CD4-positive, alpha-beta T cell (primary cell): ENCODE results near the gene CALML5. TPM values are rescaled to one million over a fixed set of nuclear protein-coding genes. Genes with fewer than 3 reads are reported as not detected.

ENCODE experiments used
- ATAC-seq: fragments of 200-7000 bp; cut with Tn5 transposase; one replicate; pipeline ENCODE4 v1.10.0; 2022; ENCODE audit warnings: mild to moderate bottlenecking; ENCODE audit not compliant: poor library complexity
- CTCF ChIA-PET: fragments of 350-600 bp; sonication (Branson Sonifier 250); formaldehyde crosslinking; loops from one replicate; lab custom pipeline; 2021; ENCODE audit warnings: antibody characterized with exemption, inconsistent platforms; lab: Charles Lee
- POLR2A ChIA-PET: fragments of 350-600 bp; sonication (Branson Sonifier 250); formaldehyde crosslinking; loops from one replicate; lab custom pipeline; 2021; ENCODE audit warnings: antibody characterized with exemption, inconsistent platforms; lab: Charles Lee
- DNase-seq, 14 experiments: peaks; one replicate each; pipeline ENCODE4 v3.0.0-alpha.2; 2013 to 2020; ENCODE audit warnings: mixed read lengths in 2 of 14
- H3K27ac ChIP-seq, 2 donors: one replicate each; pipeline versions ENCODE4 v1.5.1 to v1.7.0; 2013; ENCODE audit warnings: low read length in 2 of 2, low read depth in 1 of 2, mild to moderate bottlenecking in 1 of 2
- H3K27me3 ChIP-seq, 2 experiments: 1 replicate in 1 of 2; 2 replicates in 1 of 2; pipeline versions ENCODE4 v1.6.1 to v1.7.0; 2013; ENCODE audit warnings: low read length in 2 of 2, control low read depth in 1 of 2, mild to moderate bottlenecking in 1 of 2, moderate library complexity in 1 of 2; ENCODE audit not compliant: insufficient read depth in 2 of 2, control insufficient read depth in 1 of 2
- H3K36me3 ChIP-seq: one replicate; pipeline ENCODE4 v1.6.1; 2013; ENCODE audit warnings: low read length, control low read depth; ENCODE audit not compliant: insufficient read depth
- H3K4me1 ChIP-seq: one replicate; pipeline ENCODE4 v1.6.1; 2013; ENCODE audit warnings: low read length, control low read depth; ENCODE audit not compliant: insufficient read depth
- H3K4me3 ChIP-seq: one replicate; pipeline ENCODE4 v1.5.1; 2013; ENCODE audit warnings: mild to moderate bottlenecking, low read length, moderate library complexity
- H3K9me3 ChIP-seq, 2 experiments: 1 replicate in 1 of 2; 2 replicates in 1 of 2; pipeline versions ENCODE4 v1.6.1 to v1.7.0; 2013; ENCODE audit warnings: low read length in 2 of 2, mild to moderate bottlenecking in 2 of 2, control low read depth in 1 of 2, moderate library complexity in 1 of 2; ENCODE audit not compliant: control insufficient read depth in 1 of 2, insufficient read depth in 1 of 2
- H3K27ac Mint-ChIP-seq: one replicate; pipeline ENCODE4 v1.8.0; 2020; ENCODE audit warnings: mixed read lengths
- H3K27me3 Mint-ChIP-seq: one replicate; pipeline ENCODE4 v1.8.0; 2021; ENCODE audit warnings: mixed read lengths
- H3K36me3 Mint-ChIP-seq: one replicate; pipeline ENCODE4 v1.8.0; 2021; ENCODE audit warnings: low read depth, mixed read lengths
- H3K4me1 Mint-ChIP-seq: one replicate; pipeline ENCODE4 v1.8.0; 2021; ENCODE audit warnings: low read depth, mixed read lengths
- H3K4me3 Mint-ChIP-seq: one replicate; pipeline ENCODE4 v1.8.0; 2020; ENCODE audit warnings: mild to moderate bottlenecking, mixed read lengths
- H3K9me3 Mint-ChIP-seq: one replicate; pipeline ENCODE4 v1.8.0; 2020; ENCODE audit warnings: mixed read lengths
- CTCF ChIP-seq: fragments of 200-600 bp; IDR thresholded peaks from one replicate; pipeline ENCODE4 v1.8.0; 2022; ENCODE audit warnings: antibody characterized with exemption, mild to moderate bottlenecking
- intact Hi-C, 2 experiments: fragments of 100-400 bp; cut with DNase I in 1 of 2; cut with micrococcal nuclease in 1 of 2; formaldehyde crosslinking; loops; one replicate each; pipeline versions ENCODE4 v1.15.1 to v1.9.0; 2023 to 2025; cut with DNase I, micrococcal nuclease
- total RNA-seq, 174 experiments: library from RNA in 2 of 174; stranded (reverse) in 2 of 174; gene quantifications; one replicate each; pipeline ENCODE4 v1.2.3 and lab custom pipeline; 2021 to 2026

CALML5 gene
- total RNA-seq, 2 experiments from 2014 or later, result not detected

GRCh38 chr10:5511885-5512280 is 12.5 kb upstream of the CALML5 start:
- H3K4me1 Mint-ChIP-seq, result peaks cover 19% of the 10 kb centered on the region
- no peak overlapping the region for H3K27ac ChIP-seq
- H3K4me3 Mint-ChIP-seq, result no peak overlapping the region
- ChIA-PET POLR2A (no interaction called here), CTCF (no interaction called here)
- H3K9me3 ChIP-seq, result peaks cover 0 to 4% of the 10 kb centered on the region in 2 experiments
- no peaks in the 10 kb centered on the region for H3K9me3 Mint-ChIP-seq
- no peak overlapping the region for H3K27ac Mint-ChIP-seq
- no peaks in the 10 kb centered on the region for H3K36me3 Mint-ChIP-seq
- H3K4me3 ChIP-seq, result no peak overlapping the region
- no peak for ATAC-seq
- H3K27me3 ChIP-seq, result no peaks in the 10 kb centered on the region
- no peak for DNase-seq
- H3K27me3 Mint-ChIP-seq, result no peaks in the 10 kb centered on the region
- intact Hi-C loops, result no loop called here
- TF ChIP-seq CTCF, result no peak
- H3K4me1 ChIP-seq, result peaks cover 8% of the 10 kb centered on the region
- H3K36me3 ChIP-seq, result no peaks in the 10 kb centered on the region

- no peak overlapping the region for H3K27ac Mint-ChIP-seq
- H3K4me1 Mint-ChIP-seq, result peaks cover 19% of the 10 kb centered on the region
- no peaks in the 10 kb centered on the region for H3K36me3 Mint-ChIP-seq
- Histone ChIP-seq H3K27me3 (no peaks in the 10 kb centered on the region), H3K9me3 (peaks cover 0 to 4% of the 10 kb centered on the region in 2 experiments), H3K4me3 (no peak overlapping the region), H3K4me1 (peaks cover 8% of the 10 kb centered on the region), H3K27ac (no peak overlapping the region), H3K36me3 (no peaks in the 10 kb centered on the region)
- intact Hi-C loops, result no loop called here
- POLR2A ChIA-PET, result no interaction called here
- H3K9me3 Mint-ChIP-seq, result no peaks in the 10 kb centered on the region
- no peak for TF ChIP-seq CTCF
- H3K4me3 Mint-ChIP-seq, result no peak overlapping the region
- DNase-seq, result no peak
- H3K27me3 Mint-ChIP-seq, result no peaks in the 10 kb centered on the region
- CTCF ChIA-PET, result interaction anchor here (0.6 kb wide), 1 partner anchor 1701 kb away, joined by 3 read pairs; no protein-coding TSS in a partner anchor
- no peak for ATAC-seq
Observed at GRCh38 chr10:5511231-5511884, 12.0 kb upstream of the CALML5 start.

GRCh38 chr10:5510281-5511072 is 11.1 kb upstream of the CALML5 start:
- no peaks in the 10 kb centered on the region for H3K27me3 ChIP-seq
- TF ChIP-seq CTCF, result no peak
- Mint-ChIP-seq H3K4me1 (peaks cover 19% of the 10 kb centered on the region), H3K9me3 (no peaks in the 10 kb centered on the region), H3K4me3 (no peak overlapping the region), H3K27ac (no peak overlapping the region), H3K36me3 (no peaks in the 10 kb centered on the region), H3K27me3 (no peaks in the 10 kb centered on the region)
- no peak overlapping the region for H3K4me3 ChIP-seq
- peaks cover 0 to 4% of the 10 kb centered on the region in 2 experiments for H3K9me3 ChIP-seq
- peaks cover 8% of the 10 kb centered on the region for H3K4me1 ChIP-seq
- no peak for DNase-seq
- no peak overlapping the region for H3K27ac ChIP-seq
- no peaks in the 10 kb centered on the region for H3K36me3 ChIP-seq
- ChIA-PET POLR2A (no interaction called here), CTCF (interaction anchor here (0.6 kb wide), 1 partner anchor 1700 kb away, joined by 3 read pairs; no protein-coding TSS in a partner anchor)
- no peak for ATAC-seq
- intact Hi-C loops, result no loop called here
